Measurements from ENCODE around the gene YY1. TPM values are rescaled to one million over a fixed set of nuclear protein-coding genes. Genes with fewer than 3 reads are reported as not detected.

Gene YY1
- total and polyA plus RNA-seq, 2 experiments from 2014 or later = 88.2 to 128 TPM

DNA sequence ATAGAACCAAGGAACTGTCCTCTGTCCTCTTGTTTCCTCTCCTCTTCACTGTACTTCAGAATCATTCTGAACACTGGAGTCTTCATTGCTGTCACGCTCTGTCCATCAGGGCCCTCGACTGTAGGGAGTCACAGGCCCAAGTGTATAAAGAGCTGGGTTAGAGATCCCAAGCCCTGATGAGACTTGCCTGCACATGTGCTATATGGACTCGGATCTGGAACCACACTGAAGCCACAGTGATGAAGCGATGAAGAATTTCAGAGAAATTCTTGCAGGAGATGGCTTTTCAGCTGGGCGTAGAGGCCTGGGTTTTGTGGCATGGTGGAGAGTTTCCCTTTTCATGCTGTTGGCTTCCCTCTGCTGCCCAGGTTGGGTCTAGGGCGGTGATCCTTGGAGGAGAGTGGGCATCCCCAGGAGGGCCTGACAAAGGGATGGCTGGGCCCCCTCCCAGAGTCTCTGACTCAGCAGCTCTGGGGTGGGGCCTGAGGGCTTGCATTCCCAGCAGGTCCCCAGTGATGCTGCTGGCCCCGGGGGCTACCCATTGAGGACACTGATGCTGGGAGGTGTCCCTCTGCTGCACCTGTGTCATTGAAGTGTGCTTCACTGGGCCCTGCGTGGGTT lies 39.6 kb upstream of the YY1 start:
- no peaks in the 10 kb centered on the region for H3K79me2 ChIP-seq (replicated peaks; ENCODE audit: insufficient read depth)
- no peak overlapping the region for H3K4me2 ChIP-seq
- Mint-ChIP-seq H3K4me1 (peaks cover 4% of the 10 kb centered on the region), H3K27ac (peak overlapping the region; percentile 18; the same call in 1 of the 2 replicates), H3K27me3 (ENCODE audit: insufficient read depth, low read depth, poor library complexity) (peaks cover 12% of the 10 kb centered on the region), H3K36me3 (ENCODE audit: low read depth) (no peaks in the 10 kb centered on the region), H3K9me3 (no peaks in the 10 kb centered on the region), H3K4me3 (no peak overlapping the region)
- no peak for TF ChIP-seq CREB1 (CRISPR knock-in tag; IDR thresholded peaks at IDR 0.05; ENCODE audit: low read depth)
- TF ChIP-seq, protein P1, sequence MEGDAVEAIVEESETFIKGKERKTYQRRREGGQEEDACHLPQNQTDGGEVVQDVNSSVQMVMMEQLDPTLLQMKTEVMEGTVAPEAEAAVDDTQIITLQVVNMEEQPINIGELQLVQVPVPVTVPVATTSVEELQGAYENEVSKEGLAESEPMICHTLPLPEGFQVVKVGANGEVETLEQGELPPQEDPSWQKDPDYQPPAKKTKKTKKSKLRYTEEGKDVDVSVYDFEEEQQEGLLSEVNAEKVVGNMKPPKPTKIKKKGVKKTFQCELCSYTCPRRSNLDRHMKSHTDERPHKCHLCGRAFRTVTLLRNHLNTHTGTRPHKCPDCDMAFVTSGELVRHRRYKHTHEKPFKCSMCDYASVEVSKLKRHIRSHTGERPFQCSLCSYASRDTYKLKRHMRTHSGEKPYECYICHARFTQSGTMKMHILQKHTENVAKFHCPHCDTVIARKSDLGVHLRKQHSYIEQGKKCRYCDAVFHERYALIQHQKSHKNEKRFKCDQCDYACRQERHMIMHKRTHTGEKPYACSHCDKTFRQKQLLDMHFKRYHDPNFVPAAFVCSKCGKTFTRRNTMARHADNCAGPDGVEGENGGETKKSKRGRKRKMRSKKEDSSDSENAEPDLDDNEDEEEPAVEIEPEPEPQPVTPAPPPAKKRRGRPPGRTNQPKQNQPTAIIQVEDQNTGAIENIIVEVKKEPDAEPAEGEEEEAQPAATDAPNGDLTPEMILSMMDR (conservative IDR thresholded peaks at IDR 0.05; ENCODE audit: low read depth in 2 of 2) = no peak
- TF ChIP-seq, protein P2, sequence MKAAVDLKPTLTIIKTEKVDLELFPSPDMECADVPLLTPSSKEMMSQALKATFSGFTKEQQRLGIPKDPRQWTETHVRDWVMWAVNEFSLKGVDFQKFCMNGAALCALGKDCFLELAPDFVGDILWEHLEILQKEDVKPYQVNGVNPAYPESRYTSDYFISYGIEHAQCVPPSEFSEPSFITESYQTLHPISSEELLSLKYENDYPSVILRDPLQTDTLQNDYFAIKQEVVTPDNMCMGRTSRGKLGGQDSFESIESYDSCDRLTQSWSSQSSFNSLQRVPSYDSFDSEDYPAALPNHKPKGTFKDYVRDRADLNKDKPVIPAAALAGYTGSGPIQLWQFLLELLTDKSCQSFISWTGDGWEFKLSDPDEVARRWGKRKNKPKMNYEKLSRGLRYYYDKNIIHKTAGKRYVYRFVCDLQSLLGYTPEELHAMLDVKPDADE (IDR thresholded peaks at IDR 0.05) = no peak
- TF ChIP-seq REST (IDR thresholded peaks at IDR 0.05; ENCODE audit: unreplicated experiment) = no peak
- TF ChIP-seq ZNF462 (CRISPR knock-in tag; IDR thresholded peaks at IDR 0.05) = no peak
- no peak for TF ChIP-seq ZNF114 (CRISPR knock-in tag; IDR thresholded peaks at IDR 0.05)
- no peak for TF ChIP-seq ZNF331 (CRISPR knock-in tag; IDR thresholded peaks at IDR 0.05; ENCODE audit: low read depth)
- TF ChIP-seq EZH2 (IDR thresholded peaks at IDR 0.05; ENCODE audit: low read depth, unreplicated experiment) = no peak
- peaks cover 11% of the 10 kb centered on the region for H3K4me1 ChIP-seq (ENCODE audit: insufficient read depth)
- no peaks in the 10 kb centered on the region for H3K27me3 ChIP-seq (ENCODE audit: insufficient read depth)
- no peaks in the 10 kb centered on the region for H3K9me2 ChIP-seq (ENCODE audit: insufficient read depth)
- 0 out of 2 replicates have a peak overlapping the region, but pooled peaks have one; percentile 7 for H2AFZ ChIP-seq
- ATAC-seq (peak; percentile 88), DNase-seq (ENCODE audit: low spot score) (no peak)
- no peaks in the 10 kb centered on the region for H4K20me1 ChIP-seq (replicated peaks; ENCODE audit: insufficient read depth)
- H3F3A ChIP-seq (replicated peaks; ENCODE audit: low read depth) = 0 out of 2 replicates have a peak, but pooled peaks cover 4% of the 10 kb centered on the region
- no peaks in the 10 kb centered on the region for H3K36me3 ChIP-seq (ENCODE audit: insufficient read depth)
- H3K27ac ChIP-seq (ENCODE audit: low read depth) = peak overlapping the region; percentile 20; the same call in 1 of the 2 replicates
- H3K4me3 ChIP-seq = no peak overlapping the region
